ENCODE data around the gene TRAF6.

The TRAF6 gene

GRCh38 chr11:36475192-36475591, 34.9 kb downstream of the TRAF6 start:
- no peak overlapping the region for H2BK120ac ChIP-seq (ENCODE audit: low read depth, low read length)
- no peak overlapping the region for H2BK5ac ChIP-seq (ENCODE audit: low read length)
- H3K79me1 ChIP-seq (ENCODE audit: low read length) = no peaks in the 10 kb centered on the region
- no peak for DNase-seq
- no peaks in the 10 kb centered on the region for H3K36me3 ChIP-seq (ENCODE audit: control insufficient read depth, insufficient read depth, low read length)
- no peaks in the 10 kb centered on the region for H3K27me3 ChIP-seq (ENCODE audit: insufficient read depth, low read length, poor library complexity)
- H4K5ac ChIP-seq (ENCODE audit: low read length) = no peak overlapping the region
- no peaks in the 10 kb centered on the region for H3K4me1 ChIP-seq (ENCODE audit: control insufficient read depth, low read depth, low read length)
- no peak overlapping the region for H2BK15ac ChIP-seq (replicated peaks; ENCODE audit: low read depth)
- H2AK5ac ChIP-seq (ENCODE audit: low read length) = no peak overlapping the region
- no peaks in the 10 kb centered on the region for H3K79me2 ChIP-seq (ENCODE audit: control insufficient read depth, insufficient read depth, low read length)
- H3K27ac ChIP-seq (ENCODE audit: low read depth, low read length) = no peak overlapping the region
- no peak overlapping the region for H4K8ac ChIP-seq (ENCODE audit: low read depth, low read length)
- no peak overlapping the region for H3K23ac ChIP-seq (ENCODE audit: low read length)
- H3K4me3 ChIP-seq (ENCODE audit: low read length) = no peak overlapping the region
- H3K18ac ChIP-seq (ENCODE audit: low read length) = no peak overlapping the region
- no CpG with 5 or more reads among the region's 1 CpG for WGBS (ENCODE audit: extremely low coverage, insufficient coverage, low lambda C conversion rate)
- H3K4ac ChIP-seq (ENCODE audit: low read depth, low read length) = no peak overlapping the region
- no peak overlapping the region for H3K56ac ChIP-seq (ENCODE audit: low read length)
- no peak overlapping the region for H3K9ac ChIP-seq (ENCODE audit: low read length)
- H3K4me2 ChIP-seq (ENCODE audit: low read length) = no peak overlapping the region

- no peak overlapping the region for H4K8ac ChIP-seq (ENCODE audit: low read depth, low read length)
- no peak overlapping the region for H2BK15ac ChIP-seq (replicated peaks; ENCODE audit: low read depth)
- H3K27me3 ChIP-seq (ENCODE audit: insufficient read depth, low read length, poor library complexity) = no peaks in the 10 kb centered on the region
- no CpG with 5 or more reads among the region's 1 CpG for WGBS (ENCODE audit: extremely low coverage, insufficient coverage, low lambda C conversion rate)
- no peak overlapping the region for H3K4me2 ChIP-seq (ENCODE audit: low read length)
- H3K36me3 ChIP-seq (ENCODE audit: control insufficient read depth, insufficient read depth, low read length) = no peaks in the 10 kb centered on the region
- no peaks in the 10 kb centered on the region for H3K4me1 ChIP-seq (ENCODE audit: control insufficient read depth, low read depth, low read length)
- no peak overlapping the region for H2BK5ac ChIP-seq (ENCODE audit: low read length)
- H3K9ac ChIP-seq (ENCODE audit: low read length) = no peak overlapping the region
- no peak overlapping the region for H3K23ac ChIP-seq (ENCODE audit: low read length)
- H3K79me1 ChIP-seq (ENCODE audit: low read length) = no peaks in the 10 kb centered on the region
- no peak overlapping the region for H4K5ac ChIP-seq (ENCODE audit: low read length)
- H3K18ac ChIP-seq (ENCODE audit: low read length) = no peak overlapping the region
- H3K79me2 ChIP-seq (ENCODE audit: control insufficient read depth, insufficient read depth, low read length) = no peaks in the 10 kb centered on the region
- H2BK120ac ChIP-seq (ENCODE audit: low read depth, low read length) = no peak overlapping the region
- no peak overlapping the region for H2AK5ac ChIP-seq (ENCODE audit: low read length)
- no peak overlapping the region for H3K56ac ChIP-seq (ENCODE audit: low read length)
- no peak overlapping the region for H3K27ac ChIP-seq (ENCODE audit: low read depth, low read length)
- no peak for DNase-seq
- no peak overlapping the region for H3K4ac ChIP-seq (ENCODE audit: low read depth, low read length)
- no peak overlapping the region for H3K4me3 ChIP-seq (ENCODE audit: low read length)
Observed at GRCh38 chr11:36471577-36471976, 38.5 kb downstream of the TRAF6 start.

GRCh38 chr11:36469881-36470802, 39.9 kb downstream of the TRAF6 start:
- H2BK5ac ChIP-seq (ENCODE audit: low read length) = no peak overlapping the region
- H3K18ac ChIP-seq (ENCODE audit: low read length) = no peak overlapping the region
- no peak overlapping the region for H2BK120ac ChIP-seq (ENCODE audit: low read depth, low read length)
- H3K9ac ChIP-seq (ENCODE audit: low read length) = no peak overlapping the region
- no peak overlapping the region for H4K5ac ChIP-seq (ENCODE audit: low read length)
- H3K36me3 ChIP-seq (ENCODE audit: control insufficient read depth, insufficient read depth, low read length) = no peaks in the 10 kb centered on the region
- H3K4me2 ChIP-seq (ENCODE audit: low read length) = no peak overlapping the region
- H3K27ac ChIP-seq (ENCODE audit: low read depth, low read length) = no peak overlapping the region
- no CpG with 5 or more reads among the region's 5 CpGs for WGBS (ENCODE audit: extremely low coverage, insufficient coverage, low lambda C conversion rate)
- H3K79me1 ChIP-seq (ENCODE audit: low read length) = no peaks in the 10 kb centered on the region
- H3K4me1 ChIP-seq (ENCODE audit: control insufficient read depth, low read depth, low read length) = no peaks in the 10 kb centered on the region
- no peak overlapping the region for H4K8ac ChIP-seq (ENCODE audit: low read depth, low read length)
- H3K4me3 ChIP-seq (ENCODE audit: low read length) = no peak overlapping the region
- DNase-seq = no peak
- H3K4ac ChIP-seq (ENCODE audit: low read depth, low read length) = no peak overlapping the region
- H3K23ac ChIP-seq (ENCODE audit: low read length) = no peak overlapping the region
- H3K79me2 ChIP-seq (ENCODE audit: control insufficient read depth, insufficient read depth, low read length) = no peaks in the 10 kb centered on the region
- no peaks in the 10 kb centered on the region for H3K27me3 ChIP-seq (ENCODE audit: insufficient read depth, low read length, poor library complexity)
- H3K56ac ChIP-seq (ENCODE audit: low read length) = no peak overlapping the region
- no peak overlapping the region for H2AK5ac ChIP-seq (ENCODE audit: low read length)
- H2BK15ac ChIP-seq (replicated peaks; ENCODE audit: low read depth) = no peak overlapping the region

GRCh38 chr11:36469063-36469462, 41.0 kb downstream of the TRAF6 start:
- no CpG with 5 or more reads among the region's 2 CpGs for WGBS (ENCODE audit: extremely low coverage, insufficient coverage, low lambda C conversion rate)
- H3K27ac ChIP-seq (ENCODE audit: low read depth, low read length) = no peak overlapping the region

GRCh38 chr11:36467916-36468315, 42.2 kb downstream of the TRAF6 start:
- no peaks in the 10 kb centered on the region for H3K27me3 ChIP-seq (ENCODE audit: insufficient read depth, low read length, poor library complexity)
- H4K8ac ChIP-seq (ENCODE audit: low read depth, low read length) = no peak overlapping the region
- H3K9ac ChIP-seq (ENCODE audit: low read length) = no peak overlapping the region
- H3K23ac ChIP-seq (ENCODE audit: low read length) = no peak overlapping the region
- no peaks in the 10 kb centered on the region for H3K79me1 ChIP-seq (ENCODE audit: low read length)
- H3K56ac ChIP-seq (ENCODE audit: low read length) = no peak overlapping the region
- no peak overlapping the region for H3K27ac ChIP-seq (ENCODE audit: low read depth, low read length)
- no peaks in the 10 kb centered on the region for H3K79me2 ChIP-seq (ENCODE audit: control insufficient read depth, insufficient read depth, low read length)
- H3K4me3 ChIP-seq (ENCODE audit: low read length) = no peak overlapping the region
- H3K4me1 ChIP-seq (ENCODE audit: control insufficient read depth, low read depth, low read length) = no peaks in the 10 kb centered on the region
- H3K4ac ChIP-seq (ENCODE audit: low read depth, low read length) = no peak overlapping the region
- WGBS (ENCODE audit: extremely low coverage, insufficient coverage, low lambda C conversion rate) = no CpG with 5 or more reads among the region's 1 CpG
- no peaks in the 10 kb centered on the region for H3K36me3 ChIP-seq (ENCODE audit: control insufficient read depth, insufficient read depth, low read length)
- no peak overlapping the region for H2BK120ac ChIP-seq (ENCODE audit: low read depth, low read length)
- H2BK5ac ChIP-seq (ENCODE audit: low read length) = no peak overlapping the region
- H2AK5ac ChIP-seq (ENCODE audit: low read length) = no peak overlapping the region
- H3K4me2 ChIP-seq (ENCODE audit: low read length) = no peak overlapping the region
- DNase-seq = no peak
- H4K5ac ChIP-seq (ENCODE audit: low read length) = no peak overlapping the region
- H2BK15ac ChIP-seq (replicated peaks; ENCODE audit: low read depth) = no peak overlapping the region
- no peak overlapping the region for H3K18ac ChIP-seq (ENCODE audit: low read length)

More at GRCh38 chr11:36469063-36469462, 41.0 kb downstream of the TRAF6 start:
- peak; percentile 66 for DNase-seq
- Histone ChIP-seq H3K18ac (ENCODE audit: low read length) (no peak overlapping the region), H3K56ac (ENCODE audit: low read length) (no peak overlapping the region), H2BK15ac (replicated peaks; ENCODE audit: low read depth) (no peak overlapping the region), H3K23ac (ENCODE audit: low read length) (no peak overlapping the region), H3K4me3 (ENCODE audit: low read length) (no peak overlapping the region), H3K27me3 (ENCODE audit: insufficient read depth, low read length, poor library complexity) (no peaks in the 10 kb centered on the region), H3K36me3 (ENCODE audit: control insufficient read depth, insufficient read depth, low read length) (no peaks in the 10 kb centered on the region), H3K9ac (ENCODE audit: low read length) (no peak overlapping the region), H2BK5ac (ENCODE audit: low read length) (no peak overlapping the region), H3K79me2 (ENCODE audit: control insufficient read depth, insufficient read depth, low read length) (no peaks in the 10 kb centered on the region), H3K4me2 (ENCODE audit: low read length) (no peak overlapping the region), H4K8ac (ENCODE audit: low read depth, low read length) (no peak overlapping the region), H3K4me1 (ENCODE audit: control insufficient read depth, low read depth, low read length) (no peaks in the 10 kb centered on the region), H2BK120ac (ENCODE audit: low read depth, low read length) (no peak overlapping the region), H4K5ac (ENCODE audit: low read length) (no peak overlapping the region), H2AK5ac (ENCODE audit: low read length) (no peak overlapping the region), H3K4ac (ENCODE audit: low read depth, low read length) (no peak overlapping the region), H3K79me1 (ENCODE audit: low read length) (no peaks in the 10 kb centered on the region)
